Left lung (tissue), 10 donors: Measurements from ENCODE around the gene TNFSF15. TPM values are rescaled to one million over a fixed set of nuclear protein-coding genes. Genes with fewer than 3 reads are reported as not detected.

Experiments
- ATAC-seq: fragments of 200-7000 bp; cut with Tn5 transposase; one replicate; pipeline ENCODE4 v1.9.1; 2020; ENCODE audit warnings: moderate library complexity
- DNase-seq, 4 donors: peaks; one replicate each; pipeline ENCODE4 v3.0.0-alpha.2; 2013 to 2020
- H3K27ac ChIP-seq, 2 donors: fragments of 200-600 bp; sonication (generic) in 1 of 2; one replicate each; pipeline versions ENCODE4 v1.5.0 to v1.8.0; 2020 to 2021
- H3K27me3 ChIP-seq, 2 donors: fragments of 200-600 bp; sonication (generic) in 1 of 2; one replicate each; pipeline versions ENCODE4 v1.5.0 to v1.8.0; 2020 to 2021
- H3K36me3 ChIP-seq, 2 donors: fragments of 200-600 bp; sonication (generic) in 1 of 2; one replicate each; pipeline versions ENCODE4 v1.5.0 to v1.8.0; 2020 to 2021
- H3K4me1 ChIP-seq, 2 donors: fragments of 200-600 bp; one replicate each; pipeline ENCODE4 v1.8.0; 2021
- H3K4me3 ChIP-seq, 2 donors: fragments of 200-600 bp; sonication (generic) in 1 of 2; one replicate each; pipeline versions ENCODE4 v1.5.0 to v1.8.0; 2020 to 2021; ENCODE audit warnings: mild to moderate bottlenecking in 1 of 2
- H3K9me3 ChIP-seq, 2 donors: fragments of 200-600 bp; sonication (generic) in 1 of 2; one replicate each; pipeline versions ENCODE4 v1.5.0 to v1.8.0; 2020 to 2021
- CTCF ChIP-seq, 2 donors: fragments of 200-600 bp; sonication (generic) in 1 of 2; IDR thresholded peaks; one replicate each; pipeline versions ENCODE4 v1.5.0 to v1.8.0; 2021; ENCODE audit warnings: antibody characterized with exemption in 2 of 2
- intact Hi-C, 2 donors: fragments of 100-400 bp; cut with DNase I; formaldehyde crosslinking; loops; one replicate each; pipeline versions ENCODE4 v1.11.2 to v1.14.2; 2022
- polyA plus RNA-seq, 6 donors: library from polyadenylated mRNA; unstranded; fragments of 120-200 nt; gene quantifications; one replicate each; pipeline ENCODE4 v1.2.1, GENCODE V29; 2013; ENCODE audit not compliant: insufficient read length in 6 of 6
- total RNA-seq, 2 donors: library from RNA; stranded (reverse); fragmentation: NEBNext Ultra II Directional; extraction: Animal tissue kit (Norgen Biotek cat#: 25700); gene quantifications; one replicate each; pipeline ENCODE4 v1.2.1, GENCODE V29; 2021
- donor health status: DM: no; HTN: yes; CAD: no.
- donor health status: DM: no; HTN: no; CAD: no.

TNFSF15 gene
- total and polyA plus RNA-seq, 8 donors = 9.0 to 22.8 (median 12.8) TPM

DNA sequence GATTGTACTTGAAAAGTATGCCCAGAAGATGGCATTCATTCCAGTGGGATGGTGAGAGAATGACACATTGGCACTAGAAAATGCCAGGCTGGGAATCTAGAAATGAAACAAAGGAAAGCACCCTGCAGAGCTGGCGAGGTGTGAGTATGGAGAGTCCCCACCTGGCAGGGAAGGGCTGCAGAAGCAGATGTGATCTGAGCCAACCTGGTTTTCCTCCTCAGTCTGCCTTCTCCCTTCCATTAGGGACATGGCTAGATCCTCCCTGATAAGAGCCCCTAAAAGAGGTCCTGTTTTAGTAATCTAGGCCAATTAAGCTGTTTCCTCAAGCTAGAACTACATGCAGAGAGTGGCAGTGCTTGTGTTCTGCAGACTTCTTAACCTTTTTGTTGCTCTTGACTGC, 24.7 kb upstream of the TNFSF15 start:
- TF ChIP-seq CTCF (IDR thresholded peaks at IDR 0.05) = no peak
- no peaks in the 10 kb centered on the region for H3K4me1 ChIP-seq
- no peaks in the 10 kb centered on the region for H3K9me3 ChIP-seq
- ATAC-seq (no peak), DNase-seq (no peak)
- intact Hi-C loops = no loop called here
- H3K27me3 ChIP-seq = no peaks in the 10 kb centered on the region
- H3K36me3 ChIP-seq = no peaks in the 10 kb centered on the region
- H3K4me3 ChIP-seq = no peak overlapping the region
- H3K27ac ChIP-seq = no peak overlapping the region

DNA sequence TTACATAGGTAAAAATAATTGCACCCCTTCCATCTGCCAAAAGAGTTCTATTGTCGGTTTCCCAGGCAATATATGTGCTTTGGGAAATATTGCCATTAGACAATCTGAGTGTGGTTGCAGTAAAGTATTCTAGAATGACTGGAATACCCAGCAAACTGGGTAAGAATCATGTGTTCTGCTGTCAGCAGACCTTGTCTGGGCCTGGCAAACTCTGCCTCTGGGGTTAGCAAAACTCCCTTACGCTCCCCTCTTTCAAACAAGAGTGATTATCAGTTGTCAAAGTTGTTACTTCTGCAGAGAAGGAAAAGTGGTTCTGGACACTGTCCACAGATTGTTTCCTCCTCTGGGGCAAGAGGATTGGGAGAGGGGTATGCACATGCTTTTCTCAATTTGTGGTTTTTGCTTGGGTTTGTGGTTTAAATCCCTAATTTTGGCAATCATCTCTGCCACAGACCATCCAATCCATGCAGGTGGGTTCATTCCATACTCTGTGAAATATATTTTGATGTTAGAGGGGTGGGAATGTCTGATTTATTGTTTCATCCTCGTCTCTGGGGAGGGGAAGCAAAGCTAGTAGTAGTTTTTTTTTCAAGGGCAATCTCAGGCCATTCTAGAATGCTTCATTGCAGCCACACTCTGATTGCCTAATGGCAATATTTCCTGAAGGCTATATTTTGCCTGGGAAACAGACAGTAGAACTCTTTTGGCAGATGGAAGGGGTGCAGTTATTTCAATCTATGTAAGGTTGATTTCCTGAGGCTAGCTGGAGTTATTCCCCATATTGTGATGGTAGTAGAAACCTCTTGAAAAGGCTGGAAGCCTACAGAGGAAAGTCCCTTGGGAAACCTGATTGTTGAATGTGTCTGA, 24.0 kb upstream of the TNFSF15 start:
- Histone ChIP-seq H3K4me3 (no peak overlapping the region), H3K27me3 (no peaks in the 10 kb centered on the region), H3K27ac (no peak overlapping the region), H3K36me3 (no peaks in the 10 kb centered on the region), H3K4me1 (no peaks in the 10 kb centered on the region), H3K9me3 (no peaks in the 10 kb centered on the region)
- TF ChIP-seq CTCF (IDR thresholded peaks at IDR 0.05) = no peak
- intact Hi-C loops = no loop called here
- DNase-seq = no peak
- ATAC-seq = no peak

DNA sequence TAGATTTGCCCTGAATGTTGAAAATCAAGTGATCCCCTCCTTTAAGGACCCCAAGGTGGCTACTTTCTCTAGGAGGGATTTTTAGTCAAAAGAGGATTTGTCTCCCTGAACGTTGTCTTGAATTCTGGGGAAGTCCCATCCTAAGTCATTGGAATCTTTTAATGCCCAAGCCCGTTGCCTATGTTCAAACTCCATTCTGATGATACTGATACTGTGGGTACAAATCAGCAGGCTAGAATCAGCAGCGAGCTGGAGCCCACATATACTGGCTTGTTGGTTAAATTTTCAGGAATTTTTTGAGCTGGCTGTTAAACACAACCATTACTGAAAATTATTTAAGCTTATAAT, 22.4 kb upstream of the TNFSF15 start:
- no peaks in the 10 kb centered on the region for H3K36me3 ChIP-seq
- H3K27me3 ChIP-seq = no peaks in the 10 kb centered on the region
- no peak overlapping the region for H3K27ac ChIP-seq
- H3K9me3 ChIP-seq = no peaks in the 10 kb centered on the region
- no peak for ATAC-seq
- no peaks in the 10 kb centered on the region for H3K4me1 ChIP-seq
- no peak for TF ChIP-seq CTCF (IDR thresholded peaks at IDR 0.05)
- intact Hi-C loops = no loop called here
- no peak for DNase-seq
- no peak overlapping the region for H3K4me3 ChIP-seq

DNA sequence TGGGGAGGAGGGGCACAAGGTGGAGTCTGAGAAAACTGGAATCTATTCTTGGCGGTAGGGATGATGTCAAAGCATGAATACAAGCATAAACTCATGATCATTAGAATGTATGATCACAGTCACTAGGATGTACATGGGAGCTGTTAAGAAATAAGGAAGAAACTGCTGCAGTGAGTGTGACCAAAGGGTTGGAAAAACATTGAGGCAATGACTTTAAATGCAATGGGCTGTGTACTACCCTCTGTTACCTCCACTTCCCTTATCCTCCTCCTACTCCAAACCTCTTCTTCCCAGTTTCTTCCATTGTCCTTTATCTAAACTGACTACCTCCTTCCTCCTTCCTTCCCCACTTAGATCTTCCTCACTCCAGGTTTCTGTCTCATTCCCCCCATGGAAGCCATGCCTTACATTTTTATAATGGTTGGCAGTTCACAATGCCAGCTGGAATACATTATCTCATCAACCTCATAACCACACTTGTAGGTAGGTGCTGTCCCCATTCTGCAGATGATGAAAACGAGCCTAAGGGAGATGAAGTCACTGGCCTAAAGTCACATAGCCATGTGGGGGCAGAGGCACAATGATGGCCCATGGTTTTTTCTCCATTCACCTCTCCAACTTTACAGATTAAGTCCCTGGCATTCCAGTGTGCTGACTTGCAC, 21.9 kb upstream of the TNFSF15 start:
- intact Hi-C loops = no loop called here
- no peaks in the 10 kb centered on the region for H3K27me3 ChIP-seq
- DNase-seq = no peak
- no peak for ATAC-seq
- no peaks in the 10 kb centered on the region for H3K9me3 ChIP-seq
- H3K4me1 ChIP-seq = no peaks in the 10 kb centered on the region
- H3K36me3 ChIP-seq = no peaks in the 10 kb centered on the region
- H3K27ac ChIP-seq = no peak overlapping the region
- H3K4me3 ChIP-seq = no peak overlapping the region
- TF ChIP-seq CTCF (IDR thresholded peaks at IDR 0.05) = no peak

- intact Hi-C loops = no loop called here
- no peak overlapping the region for H3K27ac ChIP-seq
- ATAC-seq = no peak
- H3K36me3 ChIP-seq = no peaks in the 10 kb centered on the region
- no peak for DNase-seq
- H3K4me3 ChIP-seq = no peak overlapping the region
- TF ChIP-seq CTCF (IDR thresholded peaks at IDR 0.05) = no peak
- no peaks in the 10 kb centered on the region for H3K9me3 ChIP-seq
- H3K27me3 ChIP-seq = no peaks in the 10 kb centered on the region
- no peaks in the 10 kb centered on the region for H3K4me1 ChIP-seq
These were observed 20.6 kb upstream of the TNFSF15 start for GRCh38 chr9:114826431-114826830.
